ENCODE results near the gene TCEAL8.

GRCh38 chrX:103212749-103213457, 42.1 kb downstream of the TCEAL8 start:
- TF ChIP-seq CTCF (IDR thresholded peaks at IDR 0.05), result no peak
- no peak for TF ChIP-seq POLR2A (IDR thresholded peaks at IDR 0.05)
